PC-9 (cell line): ENCODE measurements around the gene IQCN. TPM values are rescaled to one million over a fixed set of nuclear protein-coding genes. Genes with fewer than 3 reads are reported as not detected.

Experiments used
- BruUV-seq: library from RNA; stranded (reverse); fragments of 400-500 nt; replicated peaks from 2 replicates; lab custom pipeline; 2021; lab: Mats Ljungman, UMichigan
- CTCF ChIA-PET: fragments of 300-600 bp; sonication (Branson Sonifier 250); formaldehyde crosslinking; loops from one replicate; lab custom pipeline; 2022; ENCODE audit warnings: antibody characterized with exemption; lab: Charles Lee
- POLR2A ChIA-PET: fragments of 300-600 bp; sonication (Branson Sonifier 250); formaldehyde crosslinking; loops from one replicate; lab custom pipeline; 2022; ENCODE audit warnings: antibody characterized with exemption; ENCODE audit not compliant: unreplicated experiment; lab: Charles Lee
- DNase-seq, 2 experiments: peaks; one replicate each; pipeline versions ENCODE4 v3.0.0 to v3.0.0-alpha.2; 2015 to 2022; ENCODE audit warnings: mixed read lengths in 1 of 2
- H2AFZ ChIP-seq: fragments of 200-600 bp; sonication (generic); 2 replicates; pipeline ENCODE4 v1.8.1; 2017; ENCODE audit warnings: antibody characterized with exemption
- H3F3A ChIP-seq: fragments of 200-600 bp; sonication (generic); 2 replicates; pipeline ENCODE4 v1.8.1; 2017; ENCODE audit warnings: antibody characterized with exemption, mild to moderate bottlenecking, low read depth; ENCODE audit not compliant: insufficient read depth
- H3K27ac ChIP-seq: fragments of 200-600 bp; sonication (generic); 2 replicates; pipeline ENCODE4 v1.6.1; 2016; ENCODE audit warnings: mixed run types
- H3K27me3 ChIP-seq: fragments of 200-600 bp; sonication (generic); 2 replicates; pipeline ENCODE4 v1.6.1; 2016; ENCODE audit warnings: low read depth, mixed run types; ENCODE audit not compliant: insufficient read depth
- H3K36me3 ChIP-seq: fragments of 200-600 bp; sonication (generic); 2 replicates; pipeline ENCODE4 v1.6.1; 2016; ENCODE audit warnings: low read depth, mixed run types
- H3K4me1 ChIP-seq: fragments of 200-600 bp; sonication (generic); replicated peaks from 2 replicates; pipeline ENCODE4 v1.6.1; 2016; ENCODE audit warnings: mixed run types; ENCODE audit not compliant: insufficient read depth
- H3K4me2 ChIP-seq: fragments of 200-600 bp; sonication (generic); 2 replicates; pipeline ENCODE4 v1.6.1; 2017; ENCODE audit warnings: mixed run types
- H3K4me3 ChIP-seq: fragments of 200-600 bp; sonication (generic); 2 replicates; pipeline ENCODE4 v1.6.1; 2016; ENCODE audit warnings: mixed run types
- H3K79me2 ChIP-seq: fragments of 200-600 bp; sonication (generic); 2 replicates; pipeline ENCODE4 v1.6.1; 2017; ENCODE audit warnings: low read depth, mixed run types
- H3K9me2 ChIP-seq: fragments of 200-600 bp; sonication (generic); 2 replicates; pipeline ENCODE4 v1.8.1; 2017; ENCODE audit warnings: mild to moderate bottlenecking; ENCODE audit not compliant: insufficient read depth
- H3K9me3 ChIP-seq: fragments of 200-600 bp; sonication (generic); 2 replicates; pipeline ENCODE4 v1.8.1; 2016; ENCODE audit warnings: low read depth; ENCODE audit not compliant: insufficient read depth
- H4K20me1 ChIP-seq: fragments of 200-600 bp; sonication (generic); 2 replicates; pipeline ENCODE4 v1.8.1; 2017; ENCODE audit not compliant: insufficient read depth
- EZH2 ChIP-seq: fragments of 200-600 bp; sonication (generic); IDR thresholded peaks from 2 replicates; pipeline ENCODE4 v1.8.0; 2017; ENCODE audit warnings: antibody characterized with exemption, low read depth
- intact Hi-C: fragments of 100-400 bp; cut with micrococcal nuclease; formaldehyde crosslinking; loops from one replicate; pipeline ENCODE4 v1.10.0; 2022; ENCODE audit not compliant: unreplicated experiment
- total RNA-seq: library from RNA; stranded (reverse); gene quantifications from 2 replicates; pipeline ENCODE4 v1.2.3, GENCODE V29; 2021
- TF ChIP-seq, protein P1 (sequence below): fragments of 200-600 bp; sonication (generic); conservative IDR thresholded peaks from 2 replicates; pipeline ENCODE4 v1.6.1; 2017; ENCODE audit warnings: mixed run types, antibody characterized with exemption, mild to moderate bottlenecking, moderate library complexity

Gene IQCN
- total RNA-seq, 1 experiment from 2014 or later: 7.3 TPM

DNA sequence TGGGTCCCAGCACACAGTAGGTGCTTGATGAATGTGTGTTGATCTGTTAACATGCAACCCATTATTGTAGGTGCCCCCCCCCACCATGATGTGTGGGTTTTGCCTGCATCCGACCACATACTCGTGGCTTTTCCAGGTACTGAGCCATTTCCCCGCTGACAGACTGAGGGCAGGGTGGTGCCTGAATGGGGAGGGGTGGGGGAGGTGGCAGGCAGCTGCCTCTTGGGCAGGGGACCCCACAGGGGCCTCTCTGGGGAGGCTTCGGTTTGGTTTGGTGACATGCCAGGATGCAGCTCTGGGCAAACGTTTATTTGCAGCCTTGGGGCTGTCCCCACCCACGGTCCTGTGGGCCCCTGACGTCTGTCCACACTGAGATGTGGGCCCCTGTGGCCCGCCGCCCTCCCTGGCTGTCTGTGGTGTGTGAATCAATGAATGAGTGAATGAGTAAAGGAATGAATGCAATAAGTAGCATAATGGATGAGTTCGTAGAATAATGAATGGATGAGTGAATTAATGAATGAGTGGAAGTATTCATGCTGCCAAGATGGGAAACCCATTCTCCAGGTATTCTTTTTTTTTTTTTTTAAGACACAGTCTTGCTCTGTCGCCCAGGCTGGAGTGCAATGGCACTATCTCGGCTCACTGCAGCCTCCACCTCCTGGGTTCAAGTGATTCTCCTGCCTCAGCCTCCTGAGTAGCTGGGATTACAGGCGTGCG is 16.2 kb upstream of the IQCN start:
- no peak overlapping the region for H2AFZ ChIP-seq
- ChIA-PET CTCF (no interaction called here), POLR2A (no interaction called here)
- H3K27ac ChIP-seq: no peak overlapping the region
- TF ChIP-seq, protein P1, sequence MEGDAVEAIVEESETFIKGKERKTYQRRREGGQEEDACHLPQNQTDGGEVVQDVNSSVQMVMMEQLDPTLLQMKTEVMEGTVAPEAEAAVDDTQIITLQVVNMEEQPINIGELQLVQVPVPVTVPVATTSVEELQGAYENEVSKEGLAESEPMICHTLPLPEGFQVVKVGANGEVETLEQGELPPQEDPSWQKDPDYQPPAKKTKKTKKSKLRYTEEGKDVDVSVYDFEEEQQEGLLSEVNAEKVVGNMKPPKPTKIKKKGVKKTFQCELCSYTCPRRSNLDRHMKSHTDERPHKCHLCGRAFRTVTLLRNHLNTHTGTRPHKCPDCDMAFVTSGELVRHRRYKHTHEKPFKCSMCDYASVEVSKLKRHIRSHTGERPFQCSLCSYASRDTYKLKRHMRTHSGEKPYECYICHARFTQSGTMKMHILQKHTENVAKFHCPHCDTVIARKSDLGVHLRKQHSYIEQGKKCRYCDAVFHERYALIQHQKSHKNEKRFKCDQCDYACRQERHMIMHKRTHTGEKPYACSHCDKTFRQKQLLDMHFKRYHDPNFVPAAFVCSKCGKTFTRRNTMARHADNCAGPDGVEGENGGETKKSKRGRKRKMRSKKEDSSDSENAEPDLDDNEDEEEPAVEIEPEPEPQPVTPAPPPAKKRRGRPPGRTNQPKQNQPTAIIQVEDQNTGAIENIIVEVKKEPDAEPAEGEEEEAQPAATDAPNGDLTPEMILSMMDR: no peak
- no peak for TF ChIP-seq EZH2
- peaks cover 13% of the 10 kb centered on the region for H3K4me1 ChIP-seq
- no peak for DNase-seq
- H3K79me2 ChIP-seq: no peaks in the 10 kb centered on the region
- H3K4me2 ChIP-seq: no peak overlapping the region
- H4K20me1 ChIP-seq: no peaks in the 10 kb centered on the region
- no peak overlapping the region for H3K4me3 ChIP-seq
- peaks cover 54% of the 10 kb centered on the region for H3F3A ChIP-seq
- H3K9me2 ChIP-seq: no peaks in the 10 kb centered on the region
- BruUV-seq: no TSS peak
- intact Hi-C loops: no loop called here
- no peaks in the 10 kb centered on the region for H3K27me3 ChIP-seq
- no peaks in the 10 kb centered on the region for H3K9me3 ChIP-seq
- H3K36me3 ChIP-seq: no peaks in the 10 kb centered on the region

DNA sequence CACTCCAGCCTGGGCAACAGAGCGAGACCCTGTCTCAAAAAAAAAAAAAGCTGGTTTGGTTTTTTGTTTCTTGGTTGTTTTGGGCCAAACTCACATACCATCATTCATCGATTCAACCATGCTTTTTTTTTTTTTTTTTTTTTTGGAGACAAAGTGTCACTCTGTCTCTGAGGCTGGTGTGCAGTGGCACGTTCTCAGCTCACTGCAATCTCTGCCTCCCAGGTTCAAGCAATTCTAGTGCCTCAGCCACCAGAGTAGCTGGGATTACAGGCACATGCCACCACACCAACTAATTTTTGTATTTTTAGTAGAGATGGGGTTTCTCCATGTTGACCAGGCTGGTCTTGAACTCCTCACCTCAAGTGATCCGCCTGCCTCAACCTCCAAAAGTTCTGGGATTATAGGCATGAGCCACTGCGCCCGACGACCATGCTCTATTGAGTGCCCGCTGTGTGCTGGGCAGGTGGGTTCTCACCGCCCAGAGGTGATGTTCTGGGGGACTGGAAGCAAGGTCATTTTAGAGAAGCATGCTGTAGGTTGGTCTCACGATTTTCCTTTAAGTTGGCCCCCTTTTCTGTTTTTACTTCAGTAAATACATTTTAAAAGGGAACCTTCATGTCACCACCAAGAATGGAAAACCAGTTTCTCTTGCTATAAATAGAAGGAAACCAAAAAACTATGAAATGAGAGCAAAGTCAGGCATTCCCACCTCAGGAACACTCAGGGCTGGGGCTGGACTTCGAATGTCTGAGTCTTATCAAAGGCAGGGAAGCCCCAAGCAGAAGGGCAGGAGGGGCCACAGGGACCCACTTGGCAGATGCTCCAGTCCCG is 15.4 kb upstream of the IQCN start:
- peaks cover 13% of the 10 kb centered on the region for H3K4me1 ChIP-seq
- no peak overlapping the region for H3K27ac ChIP-seq
- no peaks in the 10 kb centered on the region for H3K9me2 ChIP-seq
- no peak for TF ChIP-seq EZH2
- TF ChIP-seq, protein P1: no peak
- H3K4me3 ChIP-seq: no peak overlapping the region
- intact Hi-C loops: no loop called here
- H3K27me3 ChIP-seq: no peaks in the 10 kb centered on the region
- ChIA-PET CTCF (no interaction called here), POLR2A (no interaction called here)
- H2AFZ ChIP-seq: no peak overlapping the region
- H4K20me1 ChIP-seq: no peaks in the 10 kb centered on the region
- H3K9me3 ChIP-seq: no peaks in the 10 kb centered on the region
- H3K36me3 ChIP-seq: no peaks in the 10 kb centered on the region
- H3K79me2 ChIP-seq: no peaks in the 10 kb centered on the region
- peaks cover 62% of the 10 kb centered on the region for H3F3A ChIP-seq
- no peak overlapping the region for H3K4me2 ChIP-seq
- BruUV-seq: no TSS peak
- no peak for DNase-seq

- ChIA-PET CTCF (no interaction called here), POLR2A (no interaction called here)
- no TSS peak for BruUV-seq
- H4K20me1 ChIP-seq: no peaks in the 10 kb centered on the region
- no peak overlapping the region for H3K27ac ChIP-seq
- H2AFZ ChIP-seq: no peak overlapping the region
- H3K27me3 ChIP-seq: no peaks in the 10 kb centered on the region
- H3K9me3 ChIP-seq: no peaks in the 10 kb centered on the region
- intact Hi-C loops: no loop called here
- peaks cover 4% of the 10 kb centered on the region; the same call in 1 of the 2 replicates for H3K79me2 ChIP-seq
- H3K36me3 ChIP-seq: no peaks in the 10 kb centered on the region
- no peaks in the 10 kb centered on the region for H3K9me2 ChIP-seq
- H3K4me2 ChIP-seq: no peak overlapping the region
- no peak for DNase-seq
- H3K4me1 ChIP-seq: peaks cover 7% of the 10 kb centered on the region
- H3F3A ChIP-seq: peaks cover 57% of the 10 kb centered on the region; the same call in 1 of the 2 replicates
- TF ChIP-seq, protein P1: no peak
- no peak for TF ChIP-seq EZH2
- no peak overlapping the region for H3K4me3 ChIP-seq
Observed at GRCh38 chr19:18287836-18288772, 13.9 kb upstream of the IQCN start.
